Effector CD8-positive, alpha-beta T cell (primary cell): ENCODE results near the gene TLE6.
A peak's percentile ranks its signal among the peaks of the same experiment; 100 is the strongest.
"Not testable (repeated sequence)": the region's sequence is repeated elsewhere in the genome, so short reads cannot be mapped to it uniquely, and the experiment has no call there.

Experiments
- DNase-seq: peaks from one replicate; lab custom pipeline; 2025; lab: John Stamatoyannopoulos, UW

TLE6 gene

DNA sequence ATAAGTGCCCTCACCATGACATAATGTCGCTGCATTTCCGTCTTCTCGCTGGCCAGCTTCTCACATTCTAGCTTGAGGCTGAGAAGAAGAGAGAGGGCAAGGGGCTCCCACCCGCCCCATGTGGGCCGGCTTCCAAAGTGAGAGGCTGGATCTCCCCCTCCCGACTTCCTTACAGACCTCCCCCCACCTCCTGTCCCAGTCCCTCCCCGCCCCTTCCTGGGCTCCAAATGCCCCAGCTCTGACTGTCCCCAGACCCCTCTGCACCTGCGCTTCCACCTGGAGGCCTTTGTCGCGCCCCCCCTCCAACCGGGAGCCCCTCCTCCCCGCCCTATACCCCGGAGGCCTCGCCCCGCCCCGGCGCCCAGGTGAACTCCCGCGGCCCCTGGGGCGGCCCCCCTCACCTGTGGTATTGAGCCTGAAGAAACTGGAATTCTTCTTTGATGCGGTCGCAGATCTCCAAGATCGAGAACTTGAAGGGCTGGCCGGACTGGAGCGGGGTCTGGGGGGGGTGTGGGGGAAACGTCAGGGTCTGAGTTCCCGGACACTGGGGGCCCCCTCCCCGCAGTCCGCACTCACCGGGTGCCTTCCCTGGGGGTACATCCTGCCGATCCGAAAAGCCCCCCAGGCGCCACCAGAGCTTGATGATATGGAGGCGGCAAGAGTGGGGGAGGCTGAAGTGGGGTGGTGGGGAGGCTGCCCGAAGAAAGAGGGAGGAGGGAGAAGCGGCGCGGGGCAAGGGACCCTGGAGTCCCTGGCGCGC is 51.1 kb downstream of the TLE6 start:
- DNase-seq: peak; percentile 18

DNA sequence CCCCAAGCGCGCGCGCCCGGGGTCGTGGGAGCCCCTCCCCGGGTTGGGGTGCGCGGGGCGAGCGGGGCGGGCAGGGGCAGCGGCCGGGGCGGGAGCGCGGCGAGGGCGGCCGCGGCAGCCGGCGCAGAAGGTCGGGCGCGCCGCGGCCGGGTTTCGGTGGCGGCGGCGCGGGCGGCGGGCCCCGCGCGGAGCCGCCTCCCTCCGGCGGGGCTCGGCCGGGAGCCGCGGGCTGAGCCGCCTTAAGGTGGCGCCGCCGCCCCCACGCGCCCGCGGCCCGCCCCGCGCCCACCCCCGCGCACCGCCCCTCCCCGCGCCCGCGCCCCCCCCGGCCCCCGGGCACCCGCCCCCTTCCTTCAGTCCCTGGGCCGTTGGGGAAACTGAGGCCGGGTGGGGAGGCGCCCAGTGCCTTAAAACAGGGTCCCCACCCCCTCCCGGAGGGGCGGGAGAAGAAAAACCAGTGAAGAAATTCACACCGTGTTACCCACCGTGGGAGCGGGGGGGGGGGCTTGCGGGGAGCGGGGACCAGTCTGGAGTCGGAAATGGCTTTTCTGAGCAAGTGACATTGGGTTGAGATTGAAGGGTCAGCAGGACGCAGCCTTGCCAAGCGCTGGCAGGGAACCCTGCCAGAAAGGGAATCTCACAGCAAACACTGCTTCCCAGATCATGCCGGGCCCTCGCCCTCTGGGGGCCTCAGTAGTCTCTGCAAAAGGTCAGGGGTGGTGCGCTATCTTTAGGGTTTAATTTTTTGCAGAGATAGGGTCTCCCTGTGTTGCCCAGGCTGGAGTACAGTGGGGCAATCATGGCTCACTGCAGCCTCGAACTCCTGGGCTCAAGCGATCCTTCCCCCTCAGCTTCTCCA is 51.9 kb downstream of the TLE6 start, which contains the start of gene TLE2:
TLE2 (minus strand) TSS at position 216 of the 859 bp plus-strand sequence. CDS start 376 bp downstream, outside the sequence.
- DNase-seq: no peak

DNA sequence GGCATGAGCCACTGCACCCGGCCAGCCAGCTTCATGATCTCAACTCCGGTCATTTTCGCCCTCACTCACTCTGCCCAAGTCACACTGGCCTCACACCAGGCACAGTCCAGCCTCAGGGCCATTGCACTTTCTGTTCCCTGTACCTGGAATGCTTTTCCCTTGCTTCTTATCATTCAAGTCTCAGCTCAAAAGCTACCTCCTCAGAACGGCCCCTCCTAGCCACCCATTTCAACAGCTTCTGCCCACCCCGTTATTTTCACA is 54.2 kb downstream of the TLE6 start:
- DNase-seq: no peak

DNA sequence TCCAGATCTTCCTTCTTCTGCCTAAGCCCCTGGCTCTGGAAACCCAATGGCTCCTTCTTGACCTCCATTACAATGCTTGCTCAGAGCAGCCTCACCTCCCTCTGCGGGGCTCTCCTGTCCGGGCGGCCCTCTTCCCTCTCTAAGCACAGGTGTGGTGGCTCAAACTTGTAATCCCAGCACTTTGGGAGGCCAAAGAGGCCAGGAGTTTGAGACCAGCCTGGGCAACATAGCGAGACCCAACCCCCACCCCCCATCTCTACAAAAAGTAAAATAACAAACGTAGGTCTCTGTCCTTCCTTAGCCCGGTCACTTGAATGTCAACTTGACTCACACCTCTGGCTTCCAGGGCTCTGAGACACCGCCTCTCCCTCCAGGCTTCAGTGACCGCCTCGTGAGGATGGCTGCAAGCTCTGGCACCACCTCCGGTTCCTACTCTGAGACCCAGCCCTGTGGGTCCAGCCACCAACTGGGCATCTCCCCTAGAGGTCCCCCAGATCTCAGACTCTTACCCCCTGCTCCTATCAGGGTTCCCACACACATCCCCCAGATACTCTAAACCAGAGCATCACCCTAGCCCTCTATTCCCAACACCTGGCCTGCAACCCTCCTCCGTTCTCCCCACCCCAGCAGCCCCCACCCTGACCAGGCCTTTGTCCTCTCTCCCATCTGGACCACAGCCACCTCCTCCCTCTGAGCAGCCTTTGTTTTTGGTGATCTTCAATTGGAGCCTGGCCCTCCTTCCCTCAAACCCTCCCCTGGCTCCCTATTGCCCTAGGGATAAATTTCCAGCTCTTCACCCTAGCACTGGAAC is 56.4 kb downstream of the TLE6 start:
- DNase-seq: no peak

DNA sequence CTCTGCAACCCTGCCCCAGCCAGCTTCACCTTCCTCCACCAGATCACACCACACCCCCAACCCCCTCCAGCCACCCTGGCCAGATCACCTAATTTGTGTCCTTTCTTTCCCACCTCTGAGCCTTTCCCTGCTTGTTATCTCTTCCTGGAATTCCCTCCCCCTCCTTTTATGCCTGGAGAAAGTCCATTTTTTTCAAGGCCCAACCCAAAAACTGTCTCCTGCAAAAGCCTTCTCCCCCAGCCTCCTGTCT is 57.0 kb downstream of the TLE6 start:
- no peak for DNase-seq

DNA sequence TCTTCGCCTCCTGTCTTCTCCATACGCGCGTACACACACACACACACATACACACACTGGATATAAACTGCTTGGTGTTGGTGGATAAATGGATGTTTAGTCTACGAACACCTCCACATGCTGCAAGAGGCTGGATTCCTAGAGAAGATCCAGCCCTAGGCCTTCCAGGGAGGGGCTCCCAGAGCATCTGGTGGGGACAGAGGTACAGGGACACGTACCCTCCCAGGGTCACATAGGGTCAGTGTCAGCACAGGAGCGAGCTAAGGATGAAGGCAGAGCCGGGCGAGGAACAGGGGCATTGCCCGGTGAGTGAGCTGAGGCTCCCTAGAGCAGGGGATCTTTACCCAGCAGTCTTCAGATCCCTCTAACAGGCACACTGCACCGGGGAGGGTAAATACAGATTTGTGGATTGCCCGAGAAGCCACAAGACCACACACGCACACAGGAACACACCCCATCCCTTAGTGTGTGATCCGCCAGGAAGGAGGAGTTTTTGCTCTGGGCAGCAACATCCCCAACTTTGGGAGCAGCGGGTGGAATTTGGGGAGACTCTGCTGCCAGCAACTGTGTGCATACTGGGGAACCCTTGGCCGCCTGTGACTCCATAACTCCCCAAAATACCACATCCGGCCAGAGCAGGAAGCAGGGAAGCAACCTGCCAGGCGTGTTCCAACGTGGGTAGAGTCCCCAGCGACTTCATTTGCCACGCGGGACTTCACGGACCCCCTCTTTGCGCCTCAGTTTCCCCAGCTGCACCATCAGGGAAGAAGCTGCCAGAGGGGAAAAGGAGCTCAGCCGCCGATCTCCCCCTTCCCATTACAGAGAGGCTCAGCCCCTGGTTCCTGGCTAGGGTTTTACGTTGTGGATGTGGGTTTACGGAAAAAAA is 57.5 kb downstream of the TLE6 start:
- DNase-seq: no peak

DNA sequence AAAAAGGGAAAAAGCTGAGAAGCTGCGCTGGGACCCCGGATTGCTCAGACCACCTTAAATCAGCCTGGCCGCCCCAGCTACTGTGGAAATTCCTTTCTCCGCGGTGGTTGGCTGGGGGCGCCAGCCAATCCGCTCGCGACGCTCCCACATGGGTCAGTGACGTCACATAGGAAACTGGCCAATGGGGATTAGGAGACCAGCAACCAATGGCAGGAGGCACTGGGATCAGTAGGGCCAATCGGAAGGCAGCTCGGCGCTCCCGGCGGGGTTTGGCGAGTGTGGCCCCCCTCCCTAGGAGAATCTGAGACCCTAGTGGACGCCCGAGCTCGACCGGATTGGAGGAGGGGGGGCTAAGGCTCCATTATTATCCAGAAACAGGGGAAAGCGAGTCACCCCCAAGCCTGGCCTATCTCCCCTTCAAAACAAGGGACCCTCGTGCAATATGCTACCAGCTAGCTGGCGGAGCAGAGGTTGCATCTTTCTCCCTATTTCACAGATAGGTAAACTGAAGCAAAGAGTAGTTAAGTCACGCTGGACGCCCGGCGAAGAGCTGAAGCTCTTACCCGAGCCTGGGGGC is 58.3 kb downstream of the TLE6 start:
- DNase-seq: peak; percentile 90

DNA sequence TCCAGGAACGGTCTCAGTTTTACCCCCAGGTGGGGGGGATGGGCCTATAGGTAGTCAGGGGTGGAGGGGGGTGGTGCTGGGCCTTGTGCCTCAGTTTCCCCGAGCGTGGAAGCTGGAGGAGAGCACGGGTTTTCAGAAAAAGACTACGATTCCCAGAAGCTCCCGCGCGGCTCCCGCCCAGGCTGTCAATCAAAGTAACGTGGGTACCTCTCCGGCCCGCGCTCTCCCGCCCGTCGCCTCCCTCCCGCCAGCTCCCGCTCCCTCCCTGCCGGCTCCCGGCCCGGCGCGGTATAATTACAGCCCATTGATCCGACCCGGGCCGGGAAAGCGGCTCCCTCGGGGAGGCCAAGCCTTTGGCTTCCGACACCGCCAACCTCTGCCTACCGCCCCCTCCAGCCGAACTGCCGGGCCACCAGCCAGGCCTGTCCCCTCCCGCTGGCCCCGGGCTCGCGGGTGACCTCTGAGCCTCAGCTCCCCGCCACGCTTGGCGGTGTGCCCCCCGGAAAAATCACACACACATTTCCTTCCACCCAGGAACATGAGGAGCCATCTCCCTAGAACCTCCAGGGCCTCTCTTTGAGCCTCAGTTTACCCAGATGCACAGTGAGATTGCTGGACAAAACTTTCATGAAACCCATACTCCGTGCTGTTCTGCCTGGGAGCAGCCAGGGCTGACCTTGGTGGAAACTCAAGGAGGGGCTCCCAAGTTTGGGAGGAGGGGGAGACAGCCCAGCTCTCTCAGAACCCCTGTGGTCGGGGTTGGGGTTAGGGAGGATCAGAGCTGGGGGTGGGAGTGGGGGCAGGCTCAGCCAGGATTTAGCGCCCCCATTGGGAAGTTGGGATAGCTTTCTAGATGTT is 59.0 kb downstream of the TLE6 start:
- DNase-seq: peak; percentile 57

DNA sequence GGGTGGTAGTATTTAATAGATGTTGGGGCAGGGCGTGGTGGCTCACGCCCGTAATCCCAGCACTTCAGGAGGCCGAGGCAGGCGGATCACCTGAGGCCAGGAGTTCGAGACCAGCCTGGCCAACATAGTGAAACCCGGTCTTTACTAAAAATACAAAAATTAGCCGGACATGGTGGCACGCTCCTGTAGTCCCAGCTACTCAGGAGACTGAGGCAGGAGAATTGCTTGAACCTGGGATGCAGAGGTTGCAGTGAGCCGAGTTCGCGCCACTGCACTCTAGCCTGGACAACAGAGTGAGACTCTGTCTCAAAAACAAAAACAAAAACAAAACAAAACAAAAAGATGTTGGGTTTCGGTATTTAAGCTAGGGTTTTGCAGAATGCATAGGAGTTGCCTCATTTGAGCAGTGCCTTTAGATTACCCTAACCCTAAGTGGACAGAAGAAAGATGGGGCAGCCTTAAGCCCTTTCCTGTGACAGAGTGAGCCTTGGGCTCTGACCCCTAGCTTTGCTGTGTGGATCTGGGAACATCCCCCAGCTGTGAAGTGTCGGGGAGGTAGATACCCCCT is 59.7 kb downstream of the TLE6 start:
- DNase-seq: not testable (repeated sequence)

DNA sequence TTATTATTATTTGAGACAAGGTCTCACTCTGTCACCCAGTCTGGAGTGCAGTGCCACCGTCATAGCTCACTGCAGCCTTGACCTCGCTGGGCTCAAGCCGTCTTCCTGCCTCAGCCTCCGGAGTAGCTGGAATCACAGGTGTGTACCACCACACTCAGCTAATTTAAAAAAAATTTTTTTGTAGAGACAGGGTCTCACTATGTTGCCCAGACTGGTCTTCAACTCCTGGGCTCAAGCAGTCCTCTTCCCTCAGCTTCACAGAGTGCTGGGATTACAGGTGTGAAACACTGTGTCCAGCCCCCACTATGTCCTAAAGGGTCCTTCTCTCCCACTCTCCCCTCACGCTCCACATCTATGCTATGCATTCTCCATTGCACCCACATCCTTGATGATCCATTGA is 60.9 kb downstream of the TLE6 start:
- DNase-seq: no peak

DNA sequence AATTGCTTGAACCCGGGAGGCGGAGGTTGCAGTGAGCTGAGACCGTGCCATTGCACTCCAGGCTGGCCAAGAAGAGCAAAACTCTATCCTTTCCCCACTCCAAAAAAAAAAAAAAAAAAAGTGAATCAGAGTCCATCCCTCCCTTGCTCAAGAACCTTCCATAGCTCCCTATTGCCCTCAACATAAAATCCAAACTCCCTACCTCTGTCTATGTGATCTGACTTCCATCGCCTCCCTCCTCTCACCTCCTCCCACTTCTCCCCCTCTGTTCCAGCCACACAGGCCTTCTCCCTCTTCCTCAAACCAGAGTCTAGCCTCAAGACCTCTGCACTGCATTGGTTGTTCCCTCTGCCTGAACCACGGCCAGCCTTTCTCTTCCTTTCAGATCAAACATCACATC is 61.8 kb downstream of the TLE6 start:
- DNase-seq: no peak

DNA sequence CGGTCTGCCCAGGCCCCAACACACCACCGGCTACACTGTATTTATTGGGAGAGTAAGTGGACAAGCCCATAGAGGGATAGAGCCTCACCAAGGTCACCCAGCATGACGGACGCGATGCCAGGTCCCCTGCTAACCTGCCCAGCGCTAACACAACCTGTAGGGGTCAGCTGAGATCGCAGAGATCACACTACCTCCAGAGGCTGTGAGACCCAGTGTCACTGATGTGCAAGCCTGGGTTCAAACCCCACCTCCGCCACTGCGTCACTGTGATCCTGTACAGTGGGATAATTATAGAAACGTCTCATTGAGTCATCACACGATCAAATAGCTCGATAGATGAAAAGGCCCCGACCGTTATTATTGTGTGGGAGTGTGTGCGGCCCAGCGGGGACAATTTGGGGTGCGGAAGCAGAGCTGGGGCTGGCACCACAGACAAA is 62.3 kb downstream of the TLE6 start:
- no peak for DNase-seq

DNA sequence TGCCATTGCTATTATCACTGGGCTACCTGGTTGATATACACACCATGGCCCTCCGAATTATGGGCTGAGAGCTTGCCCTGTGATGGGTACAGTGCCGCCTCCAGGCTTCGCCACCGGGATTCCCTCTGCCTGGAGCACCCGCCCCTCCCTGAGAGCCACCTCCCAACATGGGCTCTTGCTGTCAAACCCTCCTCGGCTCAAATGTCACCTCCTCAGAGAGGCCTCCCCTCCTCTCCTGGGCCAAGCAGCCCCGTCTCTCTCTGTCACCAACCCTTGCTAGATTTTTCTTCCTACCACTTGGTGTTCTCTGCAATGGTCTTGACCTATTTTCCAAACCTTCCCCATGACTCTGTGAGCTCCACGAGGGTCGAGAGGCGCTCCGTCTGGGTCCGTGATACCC is 64.0 kb downstream of the TLE6 start:
- DNase-seq: no peak

DNA sequence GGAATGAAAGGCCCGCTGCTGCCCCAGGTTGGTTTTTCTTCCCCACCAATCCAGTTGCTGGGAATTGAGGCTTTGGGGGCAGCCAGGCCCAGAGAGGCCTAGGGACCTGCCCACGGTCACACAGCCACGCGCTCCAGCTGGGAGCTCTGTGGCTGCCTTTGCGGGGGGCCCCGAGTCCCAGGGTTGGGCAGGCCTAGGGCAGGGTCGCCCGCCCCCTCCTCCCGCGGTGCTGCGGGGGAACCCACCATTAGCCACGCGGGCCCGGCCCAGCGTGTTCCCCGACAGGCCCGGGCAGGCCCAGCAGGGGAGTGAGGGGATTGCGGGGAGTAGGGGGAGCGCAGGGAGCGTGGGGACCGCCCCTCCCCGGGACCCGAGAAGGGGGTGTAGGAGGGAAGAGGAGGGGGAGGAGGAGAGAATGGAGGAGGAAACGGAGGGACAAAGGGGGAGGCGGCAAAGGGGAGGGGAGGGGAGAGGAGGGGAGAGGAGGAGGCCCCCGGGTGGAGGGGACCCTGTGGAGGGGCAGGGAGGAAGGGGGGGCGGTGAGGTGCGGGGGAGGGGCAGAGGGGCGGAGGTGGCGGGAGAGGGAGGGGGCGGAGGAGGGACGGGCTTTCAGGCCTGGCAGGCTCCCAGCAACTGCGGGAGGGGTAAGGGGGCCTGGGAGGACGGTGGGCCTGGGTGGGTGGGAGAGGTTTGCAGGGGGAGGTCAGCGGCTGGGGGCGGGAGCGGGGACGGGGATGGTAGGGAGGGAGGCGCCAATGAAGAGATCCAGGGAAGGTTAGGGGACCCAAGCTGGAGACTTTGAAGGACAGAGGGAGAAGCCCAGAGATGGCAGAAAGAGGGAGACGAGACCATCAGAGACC is 64.6 kb downstream of the TLE6 start:
- DNase-seq: no peak

DNA sequence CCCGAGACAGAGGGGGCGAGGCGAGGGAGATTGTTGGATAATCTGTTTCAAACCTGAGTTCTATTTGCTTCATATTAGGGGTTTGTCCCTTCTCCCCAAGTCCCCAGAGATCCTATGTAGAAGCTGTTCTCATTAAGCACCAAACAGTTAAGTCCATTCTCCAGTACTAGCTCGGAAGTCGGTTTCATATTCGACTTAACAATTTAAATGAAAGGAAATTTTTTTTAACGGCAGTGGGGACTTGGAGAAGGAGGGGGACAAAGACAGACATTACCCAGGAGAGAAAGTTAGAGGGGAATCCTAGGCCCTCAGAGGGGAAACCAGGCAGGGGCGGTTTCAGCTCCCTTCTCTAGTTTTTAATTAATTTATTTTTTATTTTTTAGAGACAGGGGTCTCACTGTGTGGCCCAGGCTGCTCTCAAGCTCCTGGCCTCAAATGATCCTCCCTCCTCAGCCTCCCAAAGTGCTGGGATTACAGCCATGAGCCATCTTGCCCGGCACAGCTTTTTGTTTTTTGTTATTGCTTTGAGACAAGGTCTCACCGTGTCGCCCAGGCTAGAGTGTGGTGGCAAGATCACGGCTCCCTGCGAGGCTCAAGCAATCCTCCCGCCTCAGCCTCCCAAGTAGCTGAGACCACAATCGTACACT is 65.4 kb downstream of the TLE6 start:
- no peak for DNase-seq
